Neural progenitor cell (in vitro differentiated cells): ENCODE measurements around the gene ARL5B. TPM values are rescaled to one million over a fixed set of nuclear protein-coding genes. Genes with fewer than 3 reads are reported as not detected.

Source experiments
- DNase-seq: peaks from one replicate; pipeline ENCODE4 v3.0.0-alpha.2; 2016; ENCODE audit warnings: low spot score
- H2AFZ ChIP-seq: fragments of 200-600 bp; sonication (generic); replicated peaks from 2 replicates; pipeline ENCODE4 v1.6.1; 2016; ENCODE audit warnings: antibody characterized with exemption
- H3F3A ChIP-seq: fragments of 200-600 bp; sonication (generic); 2 replicates; pipeline ENCODE4 v1.6.1; 2016; ENCODE audit warnings: antibody characterized with exemption, low read depth
- H3K27ac ChIP-seq: fragments of 200-600 bp; sonication (generic); 2 replicates; pipeline ENCODE4 v1.5.1; 2016; ENCODE audit warnings: mild to moderate bottlenecking
- H3K27me3 ChIP-seq: fragments of 200-600 bp; sonication (generic); 2 replicates; pipeline ENCODE4 v1.6.1; 2016; ENCODE audit warnings: mild to moderate bottlenecking, moderate library complexity
- H3K36me3 ChIP-seq: fragments of 200-600 bp; sonication (generic); 2 replicates; pipeline ENCODE4 v1.5.1; 2016
- H3K4me1 ChIP-seq: fragments of 200-600 bp; sonication (generic); 2 replicates; pipeline ENCODE4 v1.6.1; 2016; ENCODE audit warnings: mixed run types
- H3K4me2 ChIP-seq: fragments of 200-600 bp; sonication (generic); 2 replicates; pipeline ENCODE4 v1.6.1; 2016
- H3K4me3 ChIP-seq: fragments of 200-600 bp; sonication (generic); 2 replicates; pipeline ENCODE4 v1.5.1; 2016
- H3K79me2 ChIP-seq: fragments of 200-600 bp; sonication (generic); 2 replicates; pipeline ENCODE4 v1.6.1; 2016; ENCODE audit warnings: low read depth
- H3K9ac ChIP-seq: fragments of 200-600 bp; sonication (generic); 2 replicates; pipeline ENCODE4 v1.6.1; 2016
- H3K9me3 ChIP-seq: fragments of 200-600 bp; sonication (generic); 2 replicates; pipeline ENCODE4 v1.5.1; 2016; ENCODE audit warnings: low read depth
- H4K20me1 ChIP-seq: fragments of 200-600 bp; sonication (generic); 2 replicates; pipeline ENCODE4 v1.6.1; 2016; ENCODE audit warnings: low read depth
- H3K27ac Mint-ChIP-seq: 3 replicates; pipeline ENCODE4 v1.8.0; 2021; ENCODE audit warnings: mixed read lengths
- H3K27me3 Mint-ChIP-seq: 2 replicates; pipeline ENCODE4 v1.8.0; 2022; ENCODE audit warnings: low read depth, mild to moderate bottlenecking, inconsistent platforms, moderate library complexity, mixed read lengths; ENCODE audit not compliant: insufficient read depth
- H3K36me3 Mint-ChIP-seq: 3 replicates; pipeline ENCODE4 v1.8.0; 2021; ENCODE audit warnings: mixed read lengths
- H3K4me1 Mint-ChIP-seq: 3 replicates; pipeline ENCODE4 v1.8.0; 2021; ENCODE audit warnings: mixed read lengths
- H3K4me3 Mint-ChIP-seq: 3 replicates; pipeline ENCODE4 v1.8.0; 2021; ENCODE audit warnings: mild to moderate bottlenecking, moderate library complexity, mixed read lengths
- H3K9me3 Mint-ChIP-seq: 3 replicates; pipeline ENCODE4 v1.8.0; 2020; ENCODE audit warnings: mixed read lengths
- EZH2 ChIP-seq: fragments of 200-600 bp; sonication (generic); IDR thresholded peaks from 2 replicates; pipeline ENCODE4 v1.6.1; 2017; ENCODE audit warnings: antibody characterized with exemption, mild to moderate bottlenecking, moderate library complexity
- EZH2phosphoT487 ChIP-seq: fragments of 200-600 bp; sonication (generic); IDR thresholded peaks from 2 replicates; pipeline ENCODE4 v1.6.1; 2017; ENCODE audit warnings: antibody characterized with exemption
- total RNA-seq: library from RNA; depleted of rRNA; stranded (reverse); fragments of >200 nt; gene quantifications from 2 replicates; pipeline ENCODE4 v1.2.3, GENCODE V29; 2015; ENCODE audit warnings: low replicate concordance
- TF ChIP-seq, protein P1 (sequence below): fragments of 200-600 bp; sonication (generic); IDR thresholded peaks from 2 replicates; pipeline ENCODE4 v1.5.1; 2017; ENCODE audit warnings: antibody characterized with exemption, mild to moderate bottlenecking

Gene ARL5B
- total RNA-seq, 1 donor from 2014 or later, result 108 TPM

DNA sequence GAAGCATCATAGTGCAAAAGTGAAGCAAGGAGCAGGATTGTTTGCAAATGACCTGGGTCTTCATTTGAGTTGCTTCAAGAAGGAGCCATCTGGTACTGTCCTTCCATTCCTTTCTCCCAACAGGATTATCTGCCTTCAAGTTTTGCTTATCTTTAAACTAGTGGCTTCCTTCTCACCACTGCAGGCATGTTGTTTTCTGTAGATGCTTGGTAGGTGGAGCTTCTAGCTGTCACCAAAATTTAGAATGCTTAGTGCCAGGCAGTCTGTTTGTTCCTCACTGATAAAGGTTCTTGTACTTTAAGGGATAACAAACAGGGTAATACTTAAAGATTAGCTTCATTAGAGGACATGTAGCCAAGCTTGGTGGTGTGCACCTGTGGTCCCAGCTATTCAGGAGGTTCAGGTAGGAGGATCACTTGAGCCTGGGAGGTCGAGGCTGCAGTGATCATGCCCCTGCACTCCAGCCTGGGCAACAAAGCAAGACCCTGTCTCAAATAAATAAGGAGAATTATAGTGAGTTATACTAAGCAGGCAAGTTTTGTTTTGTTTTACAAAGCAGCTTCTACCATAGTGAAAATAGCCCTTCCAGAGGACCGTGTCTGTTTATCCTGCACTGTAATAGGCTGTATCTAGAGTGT, 5.7 kb downstream of the ARL5B start:
- Histone ChIP-seq H3K9ac (no peak overlapping the region), H4K20me1 (peaks cover 68% of the 10 kb centered on the region), H3F3A (no peaks in the 10 kb centered on the region), H3K4me2 (no peak overlapping the region), H2AFZ (no peak overlapping the region), H3K27ac (no peak overlapping the region), H3K4me3 (no peak overlapping the region), H3K36me3 (no peaks in the 10 kb centered on the region), H3K79me2 (peaks cover 100% of the 10 kb centered on the region), H3K27me3 (no peaks in the 10 kb centered on the region), H3K4me1 (peaks cover 21% of the 10 kb centered on the region), H3K9me3 (no peaks in the 10 kb centered on the region)
- peaks cover 2% of the 10 kb centered on the region for H3K9me3 Mint-ChIP-seq
- peaks cover 38% of the 10 kb centered on the region for H3K36me3 Mint-ChIP-seq
- DNase-seq, result no peak
- H3K27ac Mint-ChIP-seq, result no peak overlapping the region
- TF ChIP-seq, protein P1, sequence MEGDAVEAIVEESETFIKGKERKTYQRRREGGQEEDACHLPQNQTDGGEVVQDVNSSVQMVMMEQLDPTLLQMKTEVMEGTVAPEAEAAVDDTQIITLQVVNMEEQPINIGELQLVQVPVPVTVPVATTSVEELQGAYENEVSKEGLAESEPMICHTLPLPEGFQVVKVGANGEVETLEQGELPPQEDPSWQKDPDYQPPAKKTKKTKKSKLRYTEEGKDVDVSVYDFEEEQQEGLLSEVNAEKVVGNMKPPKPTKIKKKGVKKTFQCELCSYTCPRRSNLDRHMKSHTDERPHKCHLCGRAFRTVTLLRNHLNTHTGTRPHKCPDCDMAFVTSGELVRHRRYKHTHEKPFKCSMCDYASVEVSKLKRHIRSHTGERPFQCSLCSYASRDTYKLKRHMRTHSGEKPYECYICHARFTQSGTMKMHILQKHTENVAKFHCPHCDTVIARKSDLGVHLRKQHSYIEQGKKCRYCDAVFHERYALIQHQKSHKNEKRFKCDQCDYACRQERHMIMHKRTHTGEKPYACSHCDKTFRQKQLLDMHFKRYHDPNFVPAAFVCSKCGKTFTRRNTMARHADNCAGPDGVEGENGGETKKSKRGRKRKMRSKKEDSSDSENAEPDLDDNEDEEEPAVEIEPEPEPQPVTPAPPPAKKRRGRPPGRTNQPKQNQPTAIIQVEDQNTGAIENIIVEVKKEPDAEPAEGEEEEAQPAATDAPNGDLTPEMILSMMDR, result no peak
- TF ChIP-seq EZH2phosphoT487 (no peak), EZH2 (no peak)
- peaks cover 11% of the 10 kb centered on the region for H3K4me1 Mint-ChIP-seq
- no peaks in the 10 kb centered on the region for H3K27me3 Mint-ChIP-seq
- H3K4me3 Mint-ChIP-seq, result no peak overlapping the region

DNA sequence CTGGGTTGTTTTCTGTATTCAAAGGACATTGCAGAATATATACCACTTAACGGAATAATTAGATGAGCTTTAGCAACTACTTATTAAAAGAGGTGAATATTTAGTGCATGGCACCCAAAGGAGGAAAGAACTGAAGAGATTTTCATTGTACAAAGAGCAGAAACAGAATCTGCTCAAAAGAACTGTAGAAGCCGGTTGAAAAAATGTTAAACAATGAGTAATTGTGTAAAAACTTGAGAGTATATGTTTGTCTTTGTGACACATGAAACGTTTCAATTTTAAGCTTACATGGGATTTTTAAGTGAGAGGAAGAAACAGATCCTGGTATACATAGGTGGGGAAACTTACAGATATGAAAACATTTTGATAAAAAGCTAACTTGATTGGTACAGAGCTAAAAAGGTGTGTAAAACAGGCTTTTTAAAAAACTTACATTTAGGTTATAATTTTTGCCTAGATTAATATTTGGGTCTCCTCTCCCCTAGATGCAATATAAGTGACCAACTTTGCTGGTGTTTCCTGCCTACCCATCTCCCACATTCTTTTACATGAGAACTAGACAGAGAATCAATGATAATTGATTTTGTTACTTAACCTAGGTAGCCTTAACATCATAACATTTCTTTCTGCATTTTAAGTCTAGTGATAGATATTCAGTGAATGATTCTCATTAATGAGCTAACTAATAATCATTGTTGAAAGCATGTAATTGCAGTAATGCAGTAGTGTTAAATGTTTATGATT, 6.8 kb downstream of the ARL5B start:
- H3K4me1 Mint-ChIP-seq, result peaks cover 10% of the 10 kb centered on the region
- TF ChIP-seq, protein P1, result no peak
- TF ChIP-seq EZH2 (no peak), EZH2phosphoT487 (no peak)
- no peak overlapping the region for H2AFZ ChIP-seq
- H3K9me3 ChIP-seq, result no peaks in the 10 kb centered on the region
- no peak overlapping the region for H3K4me2 ChIP-seq
- peaks cover 14% of the 10 kb centered on the region for H3K4me1 ChIP-seq
- no peaks in the 10 kb centered on the region for H3F3A ChIP-seq
- H3K9me3 Mint-ChIP-seq, result peaks cover 2% of the 10 kb centered on the region
- peaks cover 99% of the 10 kb centered on the region for H3K79me2 ChIP-seq
- H3K9ac ChIP-seq, result no peak overlapping the region
- H3K4me3 Mint-ChIP-seq, result no peak overlapping the region
- H4K20me1 ChIP-seq, result peaks cover 62% of the 10 kb centered on the region
- H3K4me3 ChIP-seq, result no peak overlapping the region
- H3K27ac ChIP-seq, result no peak overlapping the region
- H3K36me3 Mint-ChIP-seq, result peaks cover 44% of the 10 kb centered on the region
- no peaks in the 10 kb centered on the region for H3K27me3 ChIP-seq
- H3K27ac Mint-ChIP-seq, result no peak overlapping the region
- H3K36me3 ChIP-seq, result no peaks in the 10 kb centered on the region
- no peak for DNase-seq
- no peaks in the 10 kb centered on the region for H3K27me3 Mint-ChIP-seq

DNA sequence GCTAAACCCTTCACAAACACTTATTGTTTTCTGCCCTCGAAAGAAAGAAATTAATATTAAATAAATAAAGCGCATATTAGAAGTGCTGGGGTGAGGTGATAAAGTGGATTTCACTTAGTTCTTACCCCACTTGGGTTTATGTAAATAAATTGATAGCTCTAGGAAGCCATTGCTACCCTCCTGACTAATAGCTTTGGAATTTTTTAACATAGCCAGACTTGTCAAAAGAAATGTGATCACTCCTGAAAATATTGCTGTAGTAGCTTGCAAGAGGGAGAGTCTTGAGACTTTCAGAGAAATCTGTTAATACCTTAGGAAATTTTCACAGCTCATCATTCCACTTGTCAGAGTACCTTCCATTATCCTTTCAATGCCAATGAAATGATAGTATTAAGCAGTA, 7.6 kb downstream of the ARL5B start:
- no peak overlapping the region for H2AFZ ChIP-seq
- H3F3A ChIP-seq, result no peaks in the 10 kb centered on the region
- H3K4me3 Mint-ChIP-seq, result no peak overlapping the region
- H3K27ac Mint-ChIP-seq, result no peak overlapping the region
- H3K36me3 ChIP-seq, result peaks cover under 1% of the 10 kb centered on the region
- H4K20me1 ChIP-seq, result peaks cover 54% of the 10 kb centered on the region
- H3K9ac ChIP-seq, result no peak overlapping the region
- H3K9me3 Mint-ChIP-seq, result no peaks in the 10 kb centered on the region
- H3K36me3 Mint-ChIP-seq, result peaks cover 42% of the 10 kb centered on the region
- no peak overlapping the region for H3K4me2 ChIP-seq
- H3K9me3 ChIP-seq, result no peaks in the 10 kb centered on the region
- H3K27me3 Mint-ChIP-seq, result no peaks in the 10 kb centered on the region
- peaks cover 96% of the 10 kb centered on the region for H3K79me2 ChIP-seq
- no peak overlapping the region for H3K4me3 ChIP-seq
- H3K27ac ChIP-seq, result no peak overlapping the region
- H3K27me3 ChIP-seq, result no peaks in the 10 kb centered on the region
- TF ChIP-seq EZH2 (no peak), EZH2phosphoT487 (no peak)
- TF ChIP-seq, protein P1, result no peak
- H3K4me1 Mint-ChIP-seq, result peaks cover 2% of the 10 kb centered on the region
- peaks cover 5% of the 10 kb centered on the region for H3K4me1 ChIP-seq
- no peak for DNase-seq
